ENCODE results near the gene HDAC7.

The HDAC7 gene

GRCh38 chr12:47777151-47777550 lies 42.6 kb downstream of the HDAC7 start:
- DNase-seq: no peak

GRCh38 chr12:47776471-47777143 lies 43.1 kb downstream of the HDAC7 start:
- no peak for DNase-seq

GRCh38 chr12:47775100-47775911 lies 44.4 kb downstream of the HDAC7 start:
- no peak for DNase-seq

GRCh38 chr12:47774663-47775062 lies 45.0 kb downstream of the HDAC7 start:
- no peak for DNase-seq

GRCh38 chr12:47773858-47774580 lies 45.7 kb downstream of the HDAC7 start:
- no peak for DNase-seq

- peak; percentile 81 for DNase-seq
Measured at GRCh38 chr12:47773062-47773857, 46.4 kb downstream of the HDAC7 start, which contains the start of gene SLC48A1. Gene SLC48A1, plus strand, starts transcription at chr12:47773238. Its CDS starts 67 bp downstream, at chr12:47773305.

- no peak for DNase-seq
Measured at GRCh38 chr12:47772738-47773061, 47.0 kb downstream of the HDAC7 start.

GRCh38 chr12:47772094-47772660 lies 47.5 kb downstream of the HDAC7 start:
- DNase-seq: no peak

- no peak for DNase-seq
Measured at GRCh38 chr12:47771304-47771703, 48.4 kb downstream of the HDAC7 start.

- DNase-seq: no peak
Measured at GRCh38 chr12:47770086-47770726, 49.5 kb downstream of the HDAC7 start.

- no peak for DNase-seq
Measured at GRCh38 chr12:47769234-47770085, 50.2 kb downstream of the HDAC7 start.

GRCh38 chr12:47768323-47768811 lies 51.3 kb downstream of the HDAC7 start:
- no peak for DNase-seq

- DNase-seq: peak; percentile 82
Measured at GRCh38 chr12:47767216-47767724, 52.4 kb downstream of the HDAC7 start.

- no peak for DNase-seq
Measured at GRCh38 chr12:47766502-47767215, 53.0 kb downstream of the HDAC7 start.

GRCh38 chr12:47763481-47764346 lies 56.0 kb downstream of the HDAC7 start:
- no peak for DNase-seq

- no peak for DNase-seq
Measured at GRCh38 chr12:47762850-47763465, 56.7 kb downstream of the HDAC7 start.

- peak; percentile 84 for DNase-seq
Measured at GRCh38 chr12:47758834-47759690, 60.6 kb downstream of the HDAC7 start, which contains the start of gene RAPGEF3. Gene RAPGEF3, minus strand, starts transcription at chr12:47758880. Its CDS starts 324 bp downstream, at chr12:47758556.

GRCh38 chr12:47758584-47758833 lies 61.2 kb downstream of the HDAC7 start:
- no peak for DNase-seq
